WTC11 (cell line): Measurements from ENCODE around the gene CSNK1E. TPM values are rescaled to one million over a fixed set of nuclear protein-coding genes. Genes with fewer than 3 reads are reported as not detected.

Experiments
- ARID4B ChIP-seq: sonication (generic); formaldehyde crosslinking; IDR thresholded peaks from 2 replicates; pipeline ENCODE4 v1.8.0; 2023; ENCODE audit warnings: missing genetic modification reagents, mild to moderate bottlenecking, borderline replicate concordance
- CTCF ChIP-seq: fragments of 200-600 bp; IDR thresholded peaks from 2 replicates; pipeline ENCODE4 v1.8.0; 2022; ENCODE audit warnings: antibody characterized with exemption
- GABPB1 ChIP-seq: sonication (generic); formaldehyde crosslinking; IDR thresholded peaks from 2 replicates; pipeline ENCODE4 v1.8.1; 2023; ENCODE audit warnings: mild to moderate bottlenecking, missing genetic modification reagents
- IRF1 ChIP-seq: sonication (generic); formaldehyde crosslinking; IDR thresholded peaks from 2 replicates; pipeline ENCODE4 v1.8.0; 2023; ENCODE audit warnings: missing genetic modification reagents
- STAT6 ChIP-seq: sonication (generic); formaldehyde crosslinking; conservative IDR thresholded peaks from 2 replicates; pipeline ENCODE4 v1.8.1; 2023; ENCODE audit warnings: mild to moderate bottlenecking, low read depth, missing genetic modification reagents, moderate library complexity
- ZNF671 ChIP-seq: fragments of 250-450 bp; sonication (Bioruptor Pico); IDR thresholded peaks from 2 replicates; pipeline ENCODE4 v1.8.0; 2021; ENCODE audit warnings: mild to moderate bottlenecking
- total RNA-seq: library from RNA; stranded (reverse); gene quantifications from 3 replicates; pipeline ENCODE4 v1.2.3, GENCODE V29; 2021
- TF ChIP-seq, protein P1 (sequence below): sonication (generic); formaldehyde crosslinking; IDR thresholded peaks from 2 replicates; pipeline ENCODE4 v1.8.1; 2022; ENCODE audit warnings: missing genetic modification reagents, borderline replicate concordance
- TF ChIP-seq, protein P2 (sequence below): fragments of 250-450 bp; sonication (Bioruptor Pico); IDR thresholded peaks from 2 replicates; pipeline ENCODE4 v1.9.0; 2021; ENCODE audit warnings: moderate library complexity, mild to moderate bottlenecking, inconsistent platforms, borderline replicate concordance
- TF ChIP-seq, protein P3 (sequence below): fragments of 250-450 bp; sonication (Bioruptor Pico); conservative IDR thresholded peaks from 2 replicates; pipeline ENCODE4 v1.9.0; 2021; ENCODE audit warnings: mild to moderate bottlenecking

The CSNK1E gene
- total RNA-seq, 1 experiment from 2014 or later, result 265 TPM

- TF ChIP-seq IRF1 (CRISPR knock-in tag), result no peak
- TF ChIP-seq, protein P1, sequence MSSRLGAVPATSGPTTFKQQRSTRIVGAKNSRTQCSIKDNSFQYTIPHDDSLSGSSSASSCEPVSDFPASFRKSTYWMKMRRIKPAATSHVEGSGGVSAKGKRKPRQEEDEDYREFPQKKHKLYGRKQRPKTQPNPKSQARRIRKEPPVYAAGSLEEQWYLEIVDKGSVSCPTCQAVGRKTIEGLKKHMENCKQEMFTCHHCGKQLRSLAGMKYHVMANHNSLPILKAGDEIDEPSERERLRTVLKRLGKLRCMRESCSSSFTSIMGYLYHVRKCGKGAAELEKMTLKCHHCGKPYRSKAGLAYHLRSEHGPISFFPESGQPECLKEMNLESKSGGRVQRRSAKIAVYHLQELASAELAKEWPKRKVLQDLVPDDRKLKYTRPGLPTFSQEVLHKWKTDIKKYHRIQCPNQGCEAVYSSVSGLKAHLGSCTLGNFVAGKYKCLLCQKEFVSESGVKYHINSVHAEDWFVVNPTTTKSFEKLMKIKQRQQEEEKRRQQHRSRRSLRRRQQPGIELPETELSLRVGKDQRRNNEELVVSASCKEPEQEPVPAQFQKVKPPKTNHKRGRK (CRISPR knock-in tag), result no peak
- no peak for TF ChIP-seq STAT6 (CRISPR knock-in tag)
- TF ChIP-seq, protein P2, sequence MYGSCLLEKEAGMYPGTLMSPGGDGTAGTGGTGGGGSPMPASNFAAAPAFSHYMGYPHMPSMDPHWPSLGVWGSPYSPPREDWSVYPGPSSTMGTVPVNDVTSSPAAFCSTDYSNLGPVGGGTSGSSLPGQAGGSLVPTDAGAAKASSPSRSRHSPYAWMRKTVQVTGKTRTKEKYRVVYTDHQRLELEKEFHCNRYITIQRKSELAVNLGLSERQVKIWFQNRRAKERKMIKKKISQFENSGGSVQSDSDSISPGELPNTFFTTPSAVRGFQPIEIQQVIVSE (CRISPR knock-in tag), result no peak
- TF ChIP-seq, protein P3, sequence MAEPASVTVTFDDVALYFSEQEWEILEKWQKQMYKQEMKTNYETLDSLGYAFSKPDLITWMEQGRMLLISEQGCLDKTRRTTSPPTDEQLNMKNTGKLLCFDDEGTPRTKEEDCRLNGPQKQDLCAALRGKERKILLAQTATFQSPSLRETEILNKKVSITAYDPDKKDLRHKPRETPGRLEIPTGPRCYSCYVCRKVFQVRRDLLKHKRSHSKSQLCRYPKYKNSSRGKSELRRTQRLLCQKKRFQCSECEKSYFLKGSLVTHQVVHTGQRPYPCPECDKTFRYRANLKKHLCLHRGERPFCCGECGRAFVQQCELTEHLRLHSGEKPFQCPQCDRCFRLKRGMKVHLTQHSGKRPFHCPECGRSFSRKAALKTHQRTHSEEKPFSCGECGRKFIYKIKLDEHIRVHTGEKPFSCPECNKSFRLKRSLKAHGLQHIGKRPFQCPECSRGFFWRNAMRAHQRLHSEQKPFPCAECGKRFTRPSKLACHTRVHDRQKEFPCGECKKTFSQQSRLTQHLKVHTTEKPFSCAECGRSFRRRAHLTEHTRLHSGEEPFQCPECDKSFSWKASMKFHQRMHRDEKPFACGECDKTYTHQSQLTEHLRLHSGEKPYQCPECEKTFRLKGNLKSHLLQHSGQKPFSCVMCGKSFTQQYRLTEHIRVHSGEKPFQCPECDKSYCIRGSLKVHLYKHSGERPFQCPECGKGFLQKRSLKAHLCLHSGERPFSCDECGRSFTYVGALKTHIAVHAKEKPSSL (CRISPR knock-in tag), result no peak
- TF ChIP-seq ARID4B (CRISPR knock-in tag), result no peak
- TF ChIP-seq CTCF, result no peak
- no peak for TF ChIP-seq GABPB1 (CRISPR knock-in tag)
- no peak for TF ChIP-seq ZNF671 (CRISPR knock-in tag)
Observed at GRCh38 chr22:38243007-38243765, 74.0 kb downstream of the CSNK1E start (continued).
